Lower leg skin (tissue), 4 donors: ENCODE results near the gene TUB. TPM values are rescaled to one million over a fixed set of nuclear protein-coding genes. Genes with fewer than 3 reads are reported as not detected.

Experiments used
- DNase-seq, 2 donors: peaks; one replicate each; pipeline ENCODE4 v3.0.0-alpha.2; 2019; ENCODE audit warnings: low spot score in 2 of 2
- H3K4me3 ChIP-seq: fragments of 200-600 bp; sonication (generic); 2 replicates; pipeline ENCODE4 v1.5.1; 2017; ENCODE audit warnings: mild to moderate bottlenecking, low read depth; ENCODE audit not compliant: poor library complexity, severe bottlenecking
- CTCF ChIP-seq, 3 donors: fragments of 450-650 bp; IDR thresholded peaks; one replicate each; pipeline ENCODE4 v1.5.1; 2016; ENCODE audit warnings: antibody characterized with exemption in 3 of 3, mild to moderate bottlenecking in 3 of 3, moderate library complexity in 2 of 3
- POLR2A ChIP-seq, 2 donors: fragments of 450-650 bp; IDR thresholded peaks; one replicate each; pipeline ENCODE4 v1.6.1; 2016 to 2017; ENCODE audit warnings: antibody characterized with exemption in 2 of 2, mild to moderate bottlenecking in 1 of 2, moderate library complexity in 1 of 2
- WGBS, 2 donors: methylation state at CpG; one replicate each; pipeline ENCODE4 v1.1.5; 2018; 5-methylcytosine and 5-hydroxymethylcytosine counted together
- intact Hi-C: fragments of 100-400 bp; cut with DNase I; formaldehyde crosslinking; loops from one replicate; pipeline ENCODE4 v1.15.0; 2023; ENCODE audit warnings: low total_unique reads
- total RNA-seq, 4 donors: library from RNA; depleted of rRNA; stranded (reverse); fragments of >200 nt; gene quantifications; one replicate each; pipeline ENCODE4 v1.1.0, GENCODE V29; 2016

Gene TUB, protein sequence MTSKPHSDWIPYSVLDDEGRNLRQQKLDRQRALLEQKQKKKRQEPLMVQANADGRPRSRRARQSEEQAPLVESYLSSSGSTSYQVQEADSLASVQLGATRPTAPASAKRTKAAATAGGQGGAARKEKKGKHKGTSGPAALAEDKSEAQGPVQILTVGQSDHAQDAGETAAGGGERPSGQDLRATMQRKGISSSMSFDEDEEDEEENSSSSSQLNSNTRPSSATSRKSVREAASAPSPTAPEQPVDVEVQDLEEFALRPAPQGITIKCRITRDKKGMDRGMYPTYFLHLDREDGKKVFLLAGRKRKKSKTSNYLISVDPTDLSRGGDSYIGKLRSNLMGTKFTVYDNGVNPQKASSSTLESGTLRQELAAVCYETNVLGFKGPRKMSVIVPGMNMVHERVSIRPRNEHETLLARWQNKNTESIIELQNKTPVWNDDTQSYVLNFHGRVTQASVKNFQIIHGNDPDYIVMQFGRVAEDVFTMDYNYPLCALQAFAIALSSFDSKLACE
- total RNA-seq = 1 to 10 TPM; 1.2 to 4.8 (median 2.5) TPM

GRCh38 chr11:8080674-8081590 lies at the start of gene TUB:
Gene TUB, plus strand, starts transcription at chr11:8081211. Its CDS starts 300 bp downstream, at chr11:8081511.
- intact Hi-C loops = no loop called here
- 0 to 1% methylated on average over 26 to 74 of the region's 104 CpGs for WGBS, 2 donors
- TF ChIP-seq POLR2A (IDR thresholded peaks at IDR 0.05) (no peak), CTCF (IDR thresholded peaks at IDR 0.05) (no peak)
- DNase-seq = no peak
- peak within 1 kb of the TSS; percentile 6 for H3K4me3 ChIP-seq

DNA sequence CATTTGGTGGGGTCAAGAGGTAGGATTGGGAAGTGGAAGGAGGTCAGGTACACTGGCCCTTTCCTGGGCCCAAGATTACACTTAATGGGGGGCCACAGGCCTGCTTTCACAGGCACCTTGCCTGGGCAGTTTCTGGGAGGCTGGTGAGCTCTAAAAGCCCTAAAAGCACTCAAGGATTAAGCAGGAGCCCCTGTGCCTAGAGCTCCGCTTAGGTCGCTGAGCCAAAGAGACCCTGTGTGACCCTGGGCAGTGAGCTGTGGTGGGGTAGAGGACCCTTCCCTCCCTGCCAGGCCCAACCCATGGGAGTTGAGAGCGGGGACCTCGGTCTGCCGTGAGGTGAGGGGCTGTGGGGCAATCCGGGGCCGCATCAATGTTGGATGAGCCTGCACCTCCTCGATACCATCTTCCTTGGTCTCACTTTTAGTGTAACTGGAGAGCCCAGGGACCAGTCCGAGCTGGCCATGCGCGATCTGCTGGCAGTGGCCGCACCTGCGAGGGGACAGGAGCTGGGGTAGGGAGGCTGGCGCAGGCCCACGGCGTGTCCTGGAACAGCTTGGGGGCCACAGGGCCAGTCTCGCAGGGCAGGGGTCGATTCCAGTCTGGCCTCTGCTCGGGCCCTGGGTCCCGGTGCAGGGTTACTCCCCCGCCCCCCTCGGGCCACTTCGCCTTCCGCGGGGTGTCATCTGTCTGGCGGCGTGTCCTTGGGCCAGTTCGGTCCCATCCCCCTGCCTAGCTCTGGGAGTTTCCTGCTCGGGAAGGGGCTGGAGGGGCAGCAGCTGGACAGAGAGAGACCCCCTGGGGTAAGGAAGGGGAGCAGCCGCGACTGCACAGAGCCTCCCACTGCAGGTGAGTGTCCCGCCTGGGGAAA lies 49.5 kb upstream of the TUB start:
- TF ChIP-seq CTCF (IDR thresholded peaks at IDR 0.05) (no peak), POLR2A (IDR thresholded peaks at IDR 0.05) (no peak)
- intact Hi-C loops = loop anchor here (10.0 kb wide), 1 partner anchor 63 kb away; no protein-coding TSS in a partner anchor
- H3K4me3 ChIP-seq = no peak overlapping the region
- 76 to 78% methylated on average over 31 to 32 of the region's 32 CpGs for WGBS, 2 donors
- peak in 1 of 2 donors; percentile 76 for DNase-seq

GRCh38 chr11:8032122-8032521 lies 48.9 kb upstream of the TUB start:
- WGBS, 2 donors = 87% methylated on average over 10 of the region's 10 CpGs
- TF ChIP-seq CTCF (IDR thresholded peaks at IDR 0.05) (no peak), POLR2A (IDR thresholded peaks at IDR 0.05) (no peak)
- intact Hi-C loops = loop anchor here (10.0 kb wide), 1 partner anchor 63 kb away; no protein-coding TSS in a partner anchor
- DNase-seq = no peak
- H3K4me3 ChIP-seq = no peak overlapping the region

- 36 to 40% methylated on average over 19 of the region's 20 CpGs for WGBS, 2 donors
- no peak for TF ChIP-seq POLR2A (IDR thresholded peaks at IDR 0.05)
- TF ChIP-seq CTCF (IDR thresholded peaks at IDR 0.05) = no peak
- peak in 1 of 2 donors; percentile 78 for DNase-seq
- H3K4me3 ChIP-seq = no peak overlapping the region
- intact Hi-C loops = loop anchor here (10.0 kb wide), 1 partner anchor 62 kb away; no protein-coding TSS in a partner anchor
Observed at GRCh38 chr11:8032576-8033304, 48.3 kb upstream of the TUB start.
